Central memory CD8-positive, alpha-beta T cell (primary cell): ENCODE results near the gene SP3.

Experiments used
- ATAC-seq: fragments of 150-1000 bp; cut with Tn5 transposase; replicated peaks from 2 replicates; pipeline ENCODE4 v1.10.0; 2022; ENCODE audit warnings: mild to moderate bottlenecking, moderate FRiP score, moderate number of reproducible peaks; ENCODE audit not compliant: poor library complexity, severe bottlenecking; ENCODE audit errors: extremely low read depth
- DNase-seq, 2 donors: peaks; one replicate each; pipeline ENCODE4 v3.0.0; 2021; ENCODE audit warnings: low spot score in 2 of 2
- H3K27ac Mint-ChIP-seq: one replicate; pipeline ENCODE4 v1.8.0; 2022; ENCODE audit warnings: low read depth, mild to moderate bottlenecking, moderate library complexity, mixed read lengths
- H3K27me3 Mint-ChIP-seq: one replicate; pipeline ENCODE4 v1.8.0; 2022; ENCODE audit warnings: mixed read lengths
- H3K36me3 Mint-ChIP-seq: one replicate; pipeline ENCODE4 v1.8.0; 2022; ENCODE audit warnings: mild to moderate bottlenecking, moderate library complexity, mixed read lengths; ENCODE audit not compliant: insufficient read depth
- H3K4me1 Mint-ChIP-seq: one replicate; pipeline ENCODE4 v1.8.0; 2022; ENCODE audit warnings: mixed read lengths
- H3K4me3 Mint-ChIP-seq: one replicate; pipeline ENCODE4 v1.8.0; 2022; ENCODE audit warnings: mild to moderate bottlenecking, moderate library complexity, mixed read lengths
- H3K9me3 Mint-ChIP-seq: one replicate; pipeline ENCODE4 v1.8.0; 2022; ENCODE audit warnings: mixed read lengths

The SP3 gene

DNA sequence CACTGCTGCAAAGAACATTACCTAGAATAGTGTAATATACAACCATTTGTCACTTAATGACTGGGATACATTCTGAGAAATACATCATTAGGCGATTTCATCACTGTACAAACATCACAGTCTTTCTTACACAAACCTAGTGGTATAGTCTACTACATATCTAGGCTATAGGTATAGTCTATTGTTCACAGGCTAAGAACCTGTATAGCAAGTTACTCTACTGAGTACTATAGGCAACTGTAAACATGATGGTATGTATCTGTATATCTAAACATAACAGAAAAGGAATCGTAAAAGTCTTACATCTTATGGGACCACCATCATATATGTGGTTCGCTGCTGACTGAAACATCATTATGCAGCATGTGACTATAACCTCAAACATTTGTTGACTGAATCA lies 21.4 kb downstream of the SP3 start:
- ATAC-seq (no peak), DNase-seq (no peak)
- H3K36me3 Mint-ChIP-seq: peaks cover 17% of the 10 kb centered on the region
- H3K9me3 Mint-ChIP-seq: no peaks in the 10 kb centered on the region
- no peaks in the 10 kb centered on the region for H3K27me3 Mint-ChIP-seq
- H3K4me1 Mint-ChIP-seq: peaks cover 62% of the 10 kb centered on the region
- no peak overlapping the region for H3K4me3 Mint-ChIP-seq
- peak overlapping the region; percentile 3 for H3K27ac Mint-ChIP-seq

DNA sequence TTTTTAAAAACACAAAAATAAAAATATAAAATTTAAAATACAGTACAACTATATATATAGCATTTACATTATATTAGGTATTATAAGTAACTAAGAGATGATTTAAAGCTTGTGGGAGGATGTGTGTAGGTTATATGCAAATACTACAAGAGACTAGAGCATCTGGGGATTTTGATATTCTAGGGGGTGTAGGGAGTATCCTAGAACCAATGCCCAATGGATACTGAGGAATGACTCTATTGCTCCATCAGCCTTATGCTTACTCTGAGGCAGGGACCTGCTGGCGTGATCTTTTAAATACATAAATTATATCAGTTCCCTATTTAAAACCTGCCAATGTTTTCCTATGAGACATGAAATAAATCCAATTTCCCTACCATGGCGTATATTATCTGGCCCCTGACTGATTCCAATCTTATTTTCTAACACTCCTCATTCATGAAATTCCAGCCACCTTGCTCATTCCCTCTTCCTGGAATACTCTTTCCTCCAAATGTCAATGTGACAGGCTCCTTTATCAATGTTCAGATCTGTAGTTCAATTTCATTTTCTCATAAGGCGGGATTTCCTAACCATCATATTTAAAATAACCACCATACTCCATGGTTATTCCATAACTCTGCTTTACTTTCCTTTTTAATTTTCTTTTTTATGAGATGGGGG lies 22.2 kb downstream of the SP3 start:
- Mint-ChIP-seq H3K9me3 (no peaks in the 10 kb centered on the region), H3K27ac (peak overlapping the region; percentile 3), H3K4me1 (peaks cover 54% of the 10 kb centered on the region), H3K36me3 (peaks cover 22% of the 10 kb centered on the region), H3K27me3 (no peaks in the 10 kb centered on the region), H3K4me3 (peak overlapping the region; percentile 0)
- DNase-seq (no peak), ATAC-seq (no peak)

DNA sequence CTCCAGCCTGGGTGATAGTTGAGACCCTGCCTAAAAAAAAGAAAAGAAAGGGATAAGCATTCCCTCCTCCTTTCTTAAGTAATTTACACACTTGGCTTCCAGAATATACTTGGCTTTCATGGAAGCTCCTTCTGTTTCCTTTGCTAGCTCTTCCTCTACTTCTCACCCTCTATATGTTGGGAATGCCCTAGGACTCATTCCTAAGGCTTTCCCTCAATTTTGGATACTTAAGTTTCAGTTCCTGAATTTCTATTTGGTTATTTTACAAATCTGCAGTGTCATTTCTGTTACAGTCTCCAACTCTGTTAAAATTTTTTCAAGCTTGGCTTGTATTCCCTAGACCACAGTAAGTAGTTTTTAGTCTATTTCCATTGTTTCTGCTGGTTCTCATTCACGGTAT lies 23.6 kb downstream of the SP3 start:
- peak overlapping the region; percentile 22 for H3K4me3 Mint-ChIP-seq
- peaks cover 40% of the 10 kb centered on the region for H3K4me1 Mint-ChIP-seq
- peak overlapping the region; percentile 70 for H3K27ac Mint-ChIP-seq

DNA sequence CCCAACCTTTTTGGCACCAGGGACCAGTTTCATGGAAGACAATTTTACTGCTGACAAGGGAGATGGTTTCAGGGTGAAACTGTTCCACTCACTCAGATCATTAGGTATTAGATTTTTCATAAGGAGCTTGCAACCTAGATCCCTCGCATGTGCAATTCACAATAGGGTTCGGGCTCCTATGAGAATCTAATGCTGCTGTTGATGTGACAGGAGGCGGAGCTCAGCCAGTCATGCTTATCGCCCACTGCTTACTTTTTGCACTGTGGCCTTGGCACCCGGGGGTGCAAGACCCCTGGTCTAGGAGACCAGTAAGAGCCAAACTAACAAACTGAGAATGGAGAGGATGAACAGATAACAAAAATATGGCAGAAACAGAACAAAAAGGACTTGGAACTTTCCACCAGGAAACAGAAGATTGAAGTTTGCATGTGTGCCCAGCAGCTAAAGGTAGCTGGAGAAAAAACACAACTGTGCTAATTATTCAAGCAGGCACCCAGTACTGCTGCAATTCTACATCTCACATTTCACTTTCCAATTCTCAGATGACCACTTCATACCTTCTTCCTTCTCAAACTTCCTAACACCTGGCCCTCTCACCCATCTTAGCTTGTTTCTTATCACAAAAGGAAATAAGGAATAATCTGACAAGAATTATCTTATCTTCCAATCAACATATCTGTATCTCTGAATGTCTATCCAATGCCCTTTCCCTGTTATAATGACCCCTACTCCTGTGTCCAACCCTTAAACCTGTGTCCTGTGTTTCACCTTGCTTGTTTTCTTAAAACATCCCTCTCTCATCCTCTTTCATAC lies 24.8 kb downstream of the SP3 start:
- peak overlapping the region; percentile 70 for H3K27ac Mint-ChIP-seq
- peaks cover 15% of the 10 kb centered on the region for H3K36me3 Mint-ChIP-seq
- H3K4me1 Mint-ChIP-seq: peaks cover 38% of the 10 kb centered on the region
- peak overlapping the region; percentile 22 for H3K4me3 Mint-ChIP-seq
- no peaks in the 10 kb centered on the region for H3K9me3 Mint-ChIP-seq
- ATAC-seq (no peak), DNase-seq (no peak)
- no peaks in the 10 kb centered on the region for H3K27me3 Mint-ChIP-seq

More for the DNA sequence above, 23.6 kb downstream of the SP3 start:
- Mint-ChIP-seq H3K9me3 (no peaks in the 10 kb centered on the region), H3K27me3 (no peaks in the 10 kb centered on the region), H3K36me3 (peaks cover 16% of the 10 kb centered on the region)
- ATAC-seq (no peak), DNase-seq (no peak)

DNA sequence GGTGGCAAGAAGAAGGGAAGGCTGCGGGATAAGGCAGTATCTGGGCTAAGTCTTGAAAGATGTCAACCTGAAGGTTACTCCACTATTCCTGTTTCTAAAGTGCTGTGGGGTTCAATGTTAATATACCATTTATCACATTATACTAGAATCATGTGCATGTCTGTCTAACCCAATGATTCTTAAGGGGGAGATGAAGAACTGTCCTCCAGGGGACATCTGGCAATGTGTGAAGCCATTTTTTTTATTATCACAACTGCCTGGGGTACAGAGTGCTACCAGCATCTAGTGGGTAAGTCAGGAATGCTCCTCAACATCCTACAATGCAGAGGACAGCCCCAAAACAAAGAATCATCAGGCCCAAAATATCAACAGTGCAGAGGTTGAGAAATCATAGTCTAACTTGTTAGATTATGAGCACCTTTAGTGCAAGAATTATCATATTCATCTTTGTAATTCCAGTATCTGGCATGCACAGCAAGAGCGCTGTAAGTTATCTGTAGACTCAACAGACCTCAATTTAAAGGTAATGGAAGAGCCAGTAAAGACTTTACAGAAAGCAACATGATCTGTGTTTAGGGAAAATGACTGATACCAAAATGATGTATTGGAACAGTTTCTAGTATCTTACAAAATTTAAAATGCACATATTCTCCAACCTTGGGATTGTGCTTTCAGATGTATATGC lies 26.3 kb downstream of the SP3 start:
- peaks cover 15% of the 10 kb centered on the region for H3K36me3 Mint-ChIP-seq
- H3K4me3 Mint-ChIP-seq: peak overlapping the region; percentile 15
- no peaks in the 10 kb centered on the region for H3K27me3 Mint-ChIP-seq
- no peaks in the 10 kb centered on the region for H3K9me3 Mint-ChIP-seq
- H3K27ac Mint-ChIP-seq: no peak overlapping the region
- no peak for ATAC-seq
- no peak for DNase-seq
- peaks cover 38% of the 10 kb centered on the region for H3K4me1 Mint-ChIP-seq

- peaks cover 13% of the 10 kb centered on the region for H3K36me3 Mint-ChIP-seq
- no peaks in the 10 kb centered on the region for H3K27me3 Mint-ChIP-seq
- DNase-seq (no peak), ATAC-seq (no peak)
- H3K4me1 Mint-ChIP-seq: peaks cover 17% of the 10 kb centered on the region
- H3K9me3 Mint-ChIP-seq: no peaks in the 10 kb centered on the region
- no peak overlapping the region for H3K27ac Mint-ChIP-seq
- H3K4me3 Mint-ChIP-seq: no peak overlapping the region
These were observed 29.9 kb downstream of the SP3 start for GRCh38 chr2:173935305-173935704.

DNA sequence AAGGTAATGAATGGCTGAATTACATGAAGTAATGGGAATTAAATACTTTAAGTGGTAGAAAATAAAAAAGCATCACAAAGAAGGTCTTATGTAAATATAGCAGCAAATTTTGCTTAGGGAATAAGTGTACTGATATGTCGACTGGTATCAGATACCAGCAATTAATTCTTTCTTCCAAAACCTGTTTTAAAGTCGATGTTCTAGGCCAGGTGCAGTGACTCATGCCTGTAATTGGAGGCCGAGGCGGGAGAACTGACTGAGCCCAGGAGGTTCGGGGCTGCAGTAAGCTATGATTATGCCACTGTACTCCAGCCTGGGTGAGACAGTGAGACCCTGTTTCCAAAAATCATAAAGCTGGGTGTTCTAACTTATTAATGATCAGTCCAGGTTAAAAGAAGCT lies 30.3 kb downstream of the SP3 start:
- peaks cover 17% of the 10 kb centered on the region for H3K4me1 Mint-ChIP-seq
- DNase-seq (no peak), ATAC-seq (no peak)
- peaks cover 13% of the 10 kb centered on the region for H3K36me3 Mint-ChIP-seq
- no peaks in the 10 kb centered on the region for H3K9me3 Mint-ChIP-seq
- no peak overlapping the region for H3K27ac Mint-ChIP-seq
- no peaks in the 10 kb centered on the region for H3K27me3 Mint-ChIP-seq
- no peak overlapping the region for H3K4me3 Mint-ChIP-seq

- Mint-ChIP-seq H3K36me3 (peaks cover 13% of the 10 kb centered on the region), H3K27ac (no peak overlapping the region), H3K4me1 (peaks cover 31% of the 10 kb centered on the region), H3K9me3 (no peaks in the 10 kb centered on the region), H3K27me3 (no peaks in the 10 kb centered on the region), H3K4me3 (no peak overlapping the region)
- no peak for ATAC-seq
- no peak for DNase-seq
These were observed 33.4 kb downstream of the SP3 start for GRCh38 chr2:173931751-173932150.

DNA sequence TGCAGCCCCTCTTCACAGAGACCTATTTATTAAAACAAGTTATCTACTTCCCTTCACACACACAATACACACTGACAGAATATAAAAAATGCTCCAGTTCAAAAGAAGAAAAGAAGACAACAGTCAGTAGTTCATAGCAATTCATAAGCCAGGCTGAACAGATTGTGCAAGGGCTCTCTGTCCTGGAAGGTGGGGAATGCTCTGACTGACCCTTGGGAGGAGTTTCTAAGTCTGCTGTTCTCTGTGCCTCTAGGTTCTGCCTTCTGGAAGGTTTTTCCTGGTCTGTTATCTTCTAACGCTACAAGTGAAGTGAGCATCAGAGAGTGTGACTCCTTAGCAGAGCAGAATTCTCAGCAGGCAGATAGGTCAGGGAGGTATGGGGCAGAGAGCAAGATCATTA lies 35.7 kb downstream of the SP3 start:
- DNase-seq (no peak), ATAC-seq (no peak)
- H3K36me3 Mint-ChIP-seq: peaks cover 13% of the 10 kb centered on the region
- H3K4me3 Mint-ChIP-seq: no peak overlapping the region
- peak overlapping the region; percentile 4 for H3K27ac Mint-ChIP-seq
- no peaks in the 10 kb centered on the region for H3K9me3 Mint-ChIP-seq
- peaks cover 49% of the 10 kb centered on the region for H3K4me1 Mint-ChIP-seq
- no peaks in the 10 kb centered on the region for H3K27me3 Mint-ChIP-seq

GRCh38 chr2:173926875-173927274 lies 38.3 kb downstream of the SP3 start:
- Mint-ChIP-seq H3K9me3 (no peaks in the 10 kb centered on the region), H3K27me3 (no peaks in the 10 kb centered on the region), H3K36me3 (peaks cover 10% of the 10 kb centered on the region), H3K4me3 (no peak overlapping the region), H3K4me1 (peaks cover 63% of the 10 kb centered on the region), H3K27ac (peak overlapping the region; percentile 35)
- no peak for DNase-seq
- ATAC-seq: no peak

GRCh38 chr2:173924285-173924684 lies 40.9 kb downstream of the SP3 start:
- DNase-seq (no peak), ATAC-seq (no peak)
- Mint-ChIP-seq H3K4me1 (peaks cover 63% of the 10 kb centered on the region), H3K27ac (peak overlapping the region; percentile 66), H3K36me3 (peaks cover 10% of the 10 kb centered on the region), H3K27me3 (no peaks in the 10 kb centered on the region), H3K9me3 (no peaks in the 10 kb centered on the region), H3K4me3 (no peak overlapping the region)

DNA sequence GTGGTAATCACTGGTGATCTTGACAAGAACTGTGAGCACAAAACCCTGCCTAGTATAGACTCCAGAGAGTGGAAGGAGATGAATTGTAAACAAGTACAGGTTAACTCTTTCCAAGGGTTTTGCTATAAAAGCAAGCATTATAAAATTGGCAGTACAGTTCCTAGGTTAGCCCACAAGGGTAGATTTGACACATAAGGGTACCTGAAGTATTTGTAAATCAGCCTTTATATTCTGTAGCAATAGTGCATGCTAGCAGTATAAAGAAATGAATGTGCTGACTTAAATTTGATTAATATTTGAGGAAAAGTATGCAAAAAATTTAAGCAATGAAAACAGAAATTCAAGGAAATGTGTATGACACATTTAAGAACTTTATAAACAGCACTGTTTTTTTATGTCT lies 42.4 kb downstream of the SP3 start:
- ATAC-seq (peak; percentile 18), DNase-seq (no peak)

More for the DNA sequence above, 42.4 kb downstream of the SP3 start:
- peak overlapping the region; percentile 45 for H3K27ac Mint-ChIP-seq
- H3K27me3 Mint-ChIP-seq: no peaks in the 10 kb centered on the region
- H3K4me3 Mint-ChIP-seq: no peak overlapping the region
- H3K9me3 Mint-ChIP-seq: no peaks in the 10 kb centered on the region
- peaks cover 9% of the 10 kb centered on the region for H3K36me3 Mint-ChIP-seq
- peaks cover 69% of the 10 kb centered on the region for H3K4me1 Mint-ChIP-seq
